Body of pancreas (tissue), 4 donors: ENCODE data around the gene LRIT3.

ENCODE experiments used
- CTCF ChIP-seq, 7 experiments: fragments of 450-650 bp in 4 of 7; fragments of 200-600 bp in 3 of 7; sonication (generic) in 3 of 7; IDR thresholded peaks; one replicate each; pipeline ENCODE4 v1.5.1; 2016 to 2019; ENCODE audit warnings: antibody characterized with exemption in 7 of 7
- POLR2A ChIP-seq, 3 donors: fragments of 450-650 bp; IDR thresholded peaks; one replicate each; pipeline ENCODE4 v1.6.1; 2016; ENCODE audit warnings: antibody characterized with exemption in 3 of 3, mild to moderate bottlenecking in 2 of 3

- TF ChIP-seq CTCF (IDR thresholded peaks at IDR 0.05) (no peak), POLR2A (IDR thresholded peaks at IDR 0.05) (no peak)
Observed at GRCh38 chr4:109836985-109837384, 10.9 kb upstream of the LRIT3 start.
